Heart left ventricle (tissue), 16 donors: ENCODE data around the gene REEP3. TPM values are rescaled to one million over a fixed set of nuclear protein-coding genes. Genes with fewer than 3 reads are reported as not detected.
A peak's percentile ranks its signal among the peaks of the same experiment; 100 is the strongest.
"Not testable (repeated sequence)": the region's sequence is repeated elsewhere in the genome, so short reads cannot be mapped to it uniquely, and the experiment has no call there.

Experiments
- ATAC-seq, 4 donors: fragments of 200-7000 bp; cut with Tn5 transposase; one replicate each; pipeline ENCODE4 v1.9.1; 2020 to 2022; ENCODE audit warnings: moderate library complexity in 4 of 4, mild to moderate bottlenecking in 3 of 4, moderate number of reproducible peaks in 1 of 4
- DNase-seq, 5 donors: peaks; one replicate each; pipeline ENCODE4 v3.0.0-alpha.2; 2020
- H3K27ac ChIP-seq, 12 donors: fragments of 200-600 bp; sonication (generic) in 4 of 12; one replicate each; pipeline versions ENCODE4 v1.5.0 to v1.8.0; 2016 to 2022; ENCODE audit warnings: mild to moderate bottlenecking in 2 of 12
- H3K27me3 ChIP-seq, 9 donors: fragments of 200-600 bp; sonication (generic) in 2 of 9; one replicate each; pipeline versions ENCODE4 v1.5.1 to v1.8.0; 2016 to 2022; ENCODE audit warnings: mild to moderate bottlenecking in 3 of 9
- H3K36me3 ChIP-seq, 9 donors: fragments of 200-600 bp; sonication (generic) in 2 of 9; one replicate each; pipeline versions ENCODE4 v1.5.0 to v1.8.0; 2018 to 2022; ENCODE audit warnings: mild to moderate bottlenecking in 2 of 9
- H3K4me1 ChIP-seq, 12 donors: fragments of 200-600 bp; sonication (generic) in 4 of 12; one replicate each; pipeline versions ENCODE4 v1.5.0 to v1.8.0; 2016 to 2022; ENCODE audit warnings: mild to moderate bottlenecking in 3 of 12
- H3K4me3 ChIP-seq, 12 donors: fragments of 200-600 bp; sonication (generic) in 4 of 12; one replicate each; pipeline versions ENCODE4 v1.5.0 to v1.8.0; 2017 to 2022; ENCODE audit warnings: mild to moderate bottlenecking in 9 of 12, moderate library complexity in 4 of 12
- H3K9me3 ChIP-seq, 12 donors: fragments of 200-600 bp; sonication (generic) in 4 of 12; one replicate each; pipeline versions ENCODE4 v1.5.0 to v1.8.0; 2016 to 2022; ENCODE audit warnings: mild to moderate bottlenecking in 1 of 12
- CTCF ChIP-seq, 12 donors: fragments of 200-600 bp; sonication (generic) in 4 of 12; IDR thresholded peaks; one replicate each; pipeline versions ENCODE4 v1.5.0 to v1.8.0; 2018 to 2022; ENCODE audit warnings: antibody characterized with exemption in 12 of 12, mild to moderate bottlenecking in 5 of 12
- POLR2A ChIP-seq, 2 donors: fragments of 450-650 bp; IDR thresholded peaks; one replicate each; pipeline ENCODE4 v1.6.1; 2017; ENCODE audit warnings: antibody characterized with exemption in 2 of 2, mild to moderate bottlenecking in 2 of 2, moderate library complexity in 2 of 2
- WGBS, 4 donors: extraction: QIAGEN DNeasy Blood & Tissue Kit in 2 of 4; methylation state at CpG; one replicate each; pipeline versions ENCODE4 v1.1.5 to v1.1.7; 2013 to 2018; 5-methylcytosine and 5-hydroxymethylcytosine counted together
- intact Hi-C, 10 donors: fragments of 100-400 bp; cut with DNase I; formaldehyde crosslinking; loops; one replicate each; pipeline versions ENCODE4 v1.11.1 to v1.14.2; 2022
- polyA plus RNA-seq, 2 donors: library from polyadenylated mRNA; stranded (reverse); fragments of 200-250 nt; gene quantifications; one replicate each; pipeline ENCODE4 v1.2.3, GENCODE V29; 2013
- total RNA-seq, 9 donors: library from RNA; depleted of rRNA in 2 of 9; stranded (reverse); fragments of >200 nt in 2 of 9; fragmentation: NEBNext Ultra II Directional in 3 of 9; extraction: Animal tissue kit (Norgen Biotek cat#: 25700) in 3 of 9; gene quantifications; one replicate each; pipeline versions ENCODE4 v1.1.0 to v1.2.4, GENCODE V29; 2016 to 2023
- donor health status: ischemic (EF 13 %, LVEDD 7.1; RV severe dilation, severe dysfunction).
- donor health status: healthy with polysubstance abuse.
- donor health status: DM: no; HTN: yes; CAD: no.
- donor health status: DM: no; HTN: no; CAD: no.
- donor health status: ischemic (EF 25% LVEDD 6.9; RV normal size, moderate dysfunction).
- donor health status: ischemic (EF 25% LVEDD 5.7; RV mildly dilated, moderate dysfunction).
- donor health status: healthy.
- donor health status: DM: yes; HTN: yes; CAD: no.
- donor health status: ischemic (EF 35%, LVEDD 5.7; RV mildly dilated, moderate dysfunction).
- donor health status: nonischemic (EF 11% LVEDD 7.7; RV severe dilation, severe dysfunction).
- donor health status: DM: yes; HTN: yes; CAD: no.
- donor health status: PGD.
- donor health status: ischemic (EF 29% LVEDD 5.4; RV normal size, mild dysfunction).
- donor health status: nonischemic (EF 23%, LVEDD 6.1; RV moderate dilation, normal function).

Gene REEP3
- total and polyA plus RNA-seq, 11 donors: 9.1 to 48.2 (median 21.9) TPM

DNA sequence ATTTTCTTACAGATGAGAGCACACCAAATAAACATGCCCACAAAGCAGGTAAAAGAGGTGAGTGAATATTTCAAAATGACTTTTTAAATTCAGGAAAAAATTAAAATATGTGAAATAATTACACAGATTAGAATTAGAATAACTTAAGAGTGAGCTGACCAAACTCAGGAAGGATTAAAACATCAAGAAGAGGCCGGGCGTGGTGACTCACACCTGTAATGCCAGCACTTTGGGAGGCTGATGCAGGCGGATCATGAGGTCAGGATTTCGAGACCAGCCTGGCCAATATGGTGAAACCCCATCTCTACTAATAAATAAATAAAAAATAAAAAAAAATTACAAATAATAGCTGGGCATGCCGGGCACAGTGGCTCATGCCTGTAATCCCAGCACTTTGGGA lies 140.1 kb downstream of the REEP3 start:
- peak overlapping the region in 5 of 12 donors; percentile 20 to 61 (median 53) for H3K27ac ChIP-seq
- ATAC-seq (peak in 1 of 4 donors; percentile 36), DNase-seq (no peak)
- peaks cover 0 to 2% (median 0%) of the 10 kb centered on the region in 12 donors for H3K4me1 ChIP-seq
- WGBS, 4 donors: 90 to 94% (median 92%) methylated on average over 5 of the region's 5 CpGs
- no peaks in the 10 kb centered on the region for H3K27me3 ChIP-seq
- no peak for TF ChIP-seq CTCF (IDR thresholded peaks at IDR 0.05)
- TF ChIP-seq POLR2A (IDR thresholded peaks at IDR 0.05): no peak
- H3K4me3 ChIP-seq: no peak overlapping the region
- no peaks in the 10 kb centered on the region for H3K36me3 ChIP-seq
- H3K9me3 ChIP-seq: no peaks in the 10 kb centered on the region
- intact Hi-C loops: no loop called here

DNA sequence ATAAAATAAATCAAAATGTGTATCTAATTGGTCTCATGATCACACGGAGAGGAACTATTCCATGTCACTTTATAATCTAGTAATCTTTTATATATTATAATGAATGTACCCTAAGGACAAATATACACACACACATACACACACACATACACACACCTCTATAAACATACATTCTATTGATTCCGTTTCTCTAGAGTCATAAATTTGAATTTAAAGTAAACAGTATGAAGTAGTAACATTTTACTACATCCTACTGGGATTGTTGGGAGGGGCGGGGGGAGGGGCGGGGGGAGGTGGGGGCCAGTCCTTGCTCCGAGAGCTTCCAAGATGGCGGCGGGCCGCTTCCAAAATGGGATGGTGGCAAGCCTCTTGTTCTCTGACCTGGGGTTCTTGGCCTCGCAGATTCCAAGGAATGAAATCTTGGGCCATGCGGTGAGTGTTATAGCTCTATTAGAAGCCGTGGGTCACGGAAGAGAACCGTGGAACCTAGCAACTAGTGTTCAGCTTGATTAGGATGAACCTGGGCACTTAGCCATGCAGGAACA lies 143.2 kb downstream of the REEP3 start:
- H3K4me1 ChIP-seq: peaks cover 0 to 21% (median 9%) of the 10 kb centered on the region in 12 donors
- WGBS, 4 donors: 97 to 98% (median 97%) methylated on average over 13 of the region's 13 CpGs
- intact Hi-C loops: no loop called here
- ATAC-seq (no peak), DNase-seq (no peak)
- H3K27me3 ChIP-seq: no peaks in the 10 kb centered on the region
- TF ChIP-seq CTCF (IDR thresholded peaks at IDR 0.05) (no peak), POLR2A (IDR thresholded peaks at IDR 0.05) (no peak)
- H3K9me3 ChIP-seq: no peaks in the 10 kb centered on the region
- H3K4me3 ChIP-seq: no peak overlapping the region
- H3K27ac ChIP-seq: no peak overlapping the region
- no peaks in the 10 kb centered on the region for H3K36me3 ChIP-seq

DNA sequence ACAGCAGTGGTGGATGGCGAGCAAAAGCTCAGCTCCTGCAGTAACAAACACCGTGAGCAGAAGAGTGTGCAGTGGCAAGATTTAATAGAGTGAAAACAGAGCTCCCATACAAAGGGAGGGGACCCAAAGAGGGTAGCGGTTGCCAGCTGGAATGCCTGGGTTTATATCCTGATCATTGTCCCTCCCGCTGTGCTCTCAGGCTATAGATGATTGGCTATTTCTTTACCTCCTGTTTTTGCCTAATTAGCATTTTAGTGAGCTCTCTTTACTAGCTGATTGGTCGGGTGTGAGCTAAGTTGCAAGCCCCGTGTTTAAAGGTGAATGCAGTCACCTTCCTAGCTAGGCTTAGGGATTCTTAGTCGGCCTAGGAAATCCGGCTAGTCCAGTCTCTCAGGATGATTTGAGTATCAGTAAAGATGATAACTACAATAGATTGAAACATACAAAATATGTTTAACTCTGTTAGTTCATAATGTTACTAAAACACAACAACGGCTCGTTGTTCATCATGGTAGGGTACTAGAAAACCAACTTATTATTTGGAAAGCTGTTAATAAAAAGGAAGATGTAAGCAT lies 143.9 kb downstream of the REEP3 start:
- H3K9me3 ChIP-seq, ATAC-seq, H3K27ac ChIP-seq, H3K4me3 ChIP-seq, DNase-seq, H3K36me3 ChIP-seq, H3K27me3 ChIP-seq: not testable (repeated sequence)
- WGBS, 4 donors: 92 to 94% (median 94%) methylated on average over 10 of the region's 10 CpGs
- intact Hi-C loops: loop anchor here in 1 of 10 donors (5.0 kb wide), 1 partner anchor 33 kb away; no protein-coding TSS in a partner anchor
- peaks cover 0 to 26% (median 9%) of the 10 kb centered on the region in 12 donors for H3K4me1 ChIP-seq

DNA sequence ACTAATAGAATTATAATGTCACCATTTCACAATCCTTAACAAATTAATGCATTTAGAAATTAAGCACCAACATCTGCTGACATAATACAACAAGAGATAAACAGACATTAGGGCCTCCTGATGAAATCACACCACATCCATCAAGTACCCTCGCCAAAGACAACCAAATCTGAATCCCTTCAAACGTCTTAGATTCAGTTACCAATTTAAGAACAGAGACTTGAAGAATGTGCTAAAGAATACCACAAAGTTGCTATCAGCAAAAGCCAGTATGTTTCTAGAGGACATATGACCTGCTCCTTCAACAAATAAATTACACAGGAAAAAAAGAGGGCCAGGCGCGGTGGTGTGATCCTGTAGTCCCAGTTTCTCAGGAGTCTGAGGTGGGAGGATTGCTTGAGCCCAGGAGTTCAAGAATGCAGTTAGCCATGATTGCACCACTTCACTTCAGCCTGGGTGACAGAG lies 144.5 kb downstream of the REEP3 start:
- no peak for DNase-seq
- intact Hi-C loops: loop anchor here in 1 of 10 donors (5.0 kb wide), 1 partner anchor 33 kb away; no protein-coding TSS in a partner anchor

More for the DNA sequence above, 144.5 kb downstream of the REEP3 start:
- WGBS, 4 donors: 86 to 91% (median 87%) methylated on average over 4 of the region's 4 CpGs
- Histone ChIP-seq H3K36me3 (no peaks in the 10 kb centered on the region), H3K4me3 (no peak overlapping the region), H3K4me1 (peaks cover 0 to 32% (median 12%) of the 10 kb centered on the region in 12 donors), H3K27ac (no peak overlapping the region), H3K27me3 (no peaks in the 10 kb centered on the region), H3K9me3 (no peaks in the 10 kb centered on the region)
- no peak for TF ChIP-seq CTCF (IDR thresholded peaks at IDR 0.05)
- no peak for TF ChIP-seq POLR2A (IDR thresholded peaks at IDR 0.05)
- no peak for ATAC-seq
